B cell (primary cell): ENCODE data around the gene PRR35. TPM values are rescaled to one million over a fixed set of nuclear protein-coding genes. Genes with fewer than 3 reads are reported as not detected.

Experiments
- ATAC-seq: fragments of 200-7000 bp; cut with Tn5 transposase; one replicate; pipeline ENCODE4 v1.10.0; 2021; ENCODE audit warnings: low read depth, mild to moderate bottlenecking, moderate number of reproducible peaks, moderate library complexity
- CTCF ChIA-PET: fragments of 350-600 bp; sonication (Branson Sonifier 250); formaldehyde crosslinking; loops from one replicate; lab custom pipeline; 2021; ENCODE audit warnings: antibody characterized with exemption, inconsistent platforms; lab: Charles Lee
- POLR2A ChIA-PET: fragments of 350-600 bp; sonication (Branson Sonifier 250); formaldehyde crosslinking; loops from one replicate; lab custom pipeline; 2021; ENCODE audit warnings: antibody characterized with exemption; lab: Charles Lee
- DNase-seq: peaks from one replicate; pipeline ENCODE4 v3.0.0; 2013
- H2AFZ ChIP-seq: 2 replicates; pipeline ENCODE4 v1.6.1; 2012; ENCODE audit warnings: mild to moderate bottlenecking, low read depth, low read length; ENCODE audit not compliant: insufficient read depth, poor library complexity, severe bottlenecking
- H3K27ac ChIP-seq, 2 donors: 1 replicate in 1 of 2; 2 replicates in 1 of 2; pipeline ENCODE4 v1.5.1; 2012 to 2013; ENCODE audit warnings: low read length in 2 of 2, mild to moderate bottlenecking in 2 of 2, moderate library complexity in 1 of 2
- H3K27me3 ChIP-seq, 4 experiments: fragments of 200-600 bp in 1 of 4; sonication (generic) in 1 of 4; replicated peaks in 1 of 4; 1 replicate in 2 of 4; 2 replicates in 2 of 4; pipeline versions ENCODE4 v1.6.1 to v1.7.0; 2013 to 2016; ENCODE audit warnings: low read length in 3 of 4, mild to moderate bottlenecking in 2 of 4, mixed read lengths in 1 of 4, moderate library complexity in 1 of 4; ENCODE audit not compliant: insufficient read depth in 4 of 4, control insufficient read depth in 3 of 4; ENCODE audit errors: control extremely low read depth in 1 of 4
- H3K36me3 ChIP-seq, 2 experiments: replicated peaks in 1 of 2; 1 replicate in 1 of 2; 2 replicates in 1 of 2; pipeline versions ENCODE4 v1.6.1 to v1.7.1; 2013; ENCODE audit warnings: low read length in 1 of 2; ENCODE audit not compliant: insufficient read depth in 2 of 2, control insufficient read depth in 1 of 2; ENCODE audit errors: control extremely low read depth in 1 of 2, extremely low read depth in 1 of 2
- H3K4me1 ChIP-seq, 2 donors: fragments of 200-600 bp in 1 of 2; sonication (generic) in 1 of 2; 1 replicate in 1 of 2; 2 replicates in 1 of 2; pipeline versions ENCODE4 v1.5.1 to v1.6.1; 2013 to 2017; ENCODE audit warnings: low read length in 2 of 2; ENCODE audit not compliant: control insufficient read depth in 2 of 2, insufficient read depth in 2 of 2
- H3K4me2 ChIP-seq: replicated peaks from 2 replicates; pipeline ENCODE3; 2012; ENCODE audit warnings: mild to moderate bottlenecking, low read depth, low read length; ENCODE audit not compliant: poor library complexity, severe bottlenecking
- H3K4me3 ChIP-seq, 5 experiments: fragments of 200-600 bp in 1 of 5; sonication (generic) in 1 of 5; 1 replicate in 3 of 5; 2 replicates in 2 of 5; pipeline versions ENCODE4 v1.5.1 to v1.7.0; 2011 to 2016; ENCODE audit warnings: low read length in 4 of 5, mild to moderate bottlenecking in 4 of 5, low read depth in 2 of 5, control low read depth in 1 of 5, moderate library complexity in 1 of 5; ENCODE audit not compliant: insufficient read depth in 1 of 5; ENCODE audit errors: control extremely low read depth in 1 of 5, extremely low read depth in 1 of 5
- H3K79me2 ChIP-seq: fragments of 200-600 bp; sonication (generic); one replicate; pipeline ENCODE4 v1.6.0; 2016; ENCODE audit warnings: low read length; ENCODE audit not compliant: control insufficient read depth, insufficient read depth
- H3K9ac ChIP-seq: fragments of 200-600 bp; sonication (generic); 2 replicates; pipeline ENCODE4 v1.6.1; 2017; ENCODE audit warnings: mild to moderate bottlenecking, low read length, moderate library complexity
- H3K9me3 ChIP-seq, 3 donors: one replicate each; pipeline versions ENCODE4 v1.6.1 to v1.7.1; 2013; ENCODE audit warnings: low read length in 2 of 3; ENCODE audit not compliant: control insufficient read depth in 2 of 3, insufficient read depth in 1 of 3; ENCODE audit errors: control extremely low read depth in 1 of 3
- H4K20me1 ChIP-seq: 2 replicates; pipeline ENCODE4 v1.6.0; 2012; ENCODE audit warnings: mild to moderate bottlenecking, low read length; ENCODE audit not compliant: insufficient read depth, control insufficient read depth, poor library complexity, severe bottlenecking
- H3K27ac Mint-ChIP-seq: one replicate; pipeline ENCODE4 v1.8.0; 2021; ENCODE audit warnings: mixed read lengths
- H3K27me3 Mint-ChIP-seq: one replicate; pipeline ENCODE4 v1.8.0; 2021; ENCODE audit warnings: mixed read lengths
- H3K4me1 Mint-ChIP-seq: one replicate; pipeline ENCODE4 v1.8.0; 2021; ENCODE audit warnings: mixed read lengths
- H3K4me3 Mint-ChIP-seq: one replicate; pipeline ENCODE4 v1.8.0; 2021; ENCODE audit warnings: mixed read lengths
- H3K9me3 Mint-ChIP-seq: one replicate; pipeline ENCODE4 v1.8.0; 2022; ENCODE audit warnings: mixed read lengths; ENCODE audit not compliant: insufficient read depth
- EZH2 ChIP-seq: IDR thresholded peaks from 2 replicates; pipeline ENCODE4 v1.6.1; 2012; ENCODE audit warnings: borderline replicate concordance, low read depth, mild to moderate bottlenecking, moderate library complexity, low read length; ENCODE audit not compliant: insufficient read depth, poor library complexity, severe bottlenecking
- WGBS: methylation state at CpG from one replicate; pipeline ENCODE4 v1.1.5; 2013; ENCODE audit warnings: missing lambda C conversion rate; ENCODE audit not compliant: insufficient coverage; 5-methylcytosine and 5-hydroxymethylcytosine counted together
- intact Hi-C: fragments of 100-400 bp; cut with micrococcal nuclease; formaldehyde crosslinking; loops from one replicate; pipeline ENCODE4 v1.10.0; 2022
- polyA plus RNA-seq: library from polyadenylated mRNA; depleted of rRNA; stranded (reverse); fragments of >200 nt; gene quantifications from 2 replicates; pipeline ENCODE4 v1.2.3, GENCODE V29; 2012
- total RNA-seq, 2 donors: library from RNA; stranded (reverse); fragments of 120-200 nt in 1 of 2; gene quantifications; 1 replicate in 1 of 2; 2 replicates in 1 of 2; pipeline versions ENCODE4 v1.2.3 to v1.2.4, GENCODE V29; 2013 to 2022
- TF ChIP-seq, protein P1 (sequence below): fragments of 200-600 bp; IDR thresholded peaks from one replicate; pipeline ENCODE4 v1.8.0; 2022; ENCODE audit warnings: antibody characterized with exemption, mild to moderate bottlenecking

PRR35 gene
- total and polyA plus RNA-seq, 2 donors (not counting 1 experiment from before 2014, with no cell fraction given) = not detected

GRCh38 chr16:551210-551609 is 9.0 kb upstream of the PRR35 start:
- Histone ChIP-seq H3K4me1 (no peaks in the 10 kb centered on the region), H3K27ac (no peak overlapping the region), H2AFZ (no peak overlapping the region), H3K4me3 (no peak overlapping the region), H3K9ac (no peak overlapping the region), H3K9me3 (no peaks in the 10 kb centered on the region), H3K27me3 (no peaks in the 10 kb centered on the region), H3K79me2 (peaks cover 3% of the 10 kb centered on the region), H3K36me3 (peaks cover 0 to 8% of the 10 kb centered on the region in 2 experiments), H3K4me2 (no peak overlapping the region), H4K20me1 (no peaks in the 10 kb centered on the region)
- ChIA-PET POLR2A (no interaction called here), CTCF (no interaction called here)
- intact Hi-C loops = no loop called here
- Mint-ChIP-seq H3K4me3 (no peak overlapping the region), H3K9me3 (no peaks in the 10 kb centered on the region), H3K27me3 (no peaks in the 10 kb centered on the region), H3K4me1 (no peaks in the 10 kb centered on the region), H3K27ac (no peak overlapping the region)
- 99% methylated on average over 28 of the region's 28 CpGs for WGBS
- TF ChIP-seq, protein P1, sequence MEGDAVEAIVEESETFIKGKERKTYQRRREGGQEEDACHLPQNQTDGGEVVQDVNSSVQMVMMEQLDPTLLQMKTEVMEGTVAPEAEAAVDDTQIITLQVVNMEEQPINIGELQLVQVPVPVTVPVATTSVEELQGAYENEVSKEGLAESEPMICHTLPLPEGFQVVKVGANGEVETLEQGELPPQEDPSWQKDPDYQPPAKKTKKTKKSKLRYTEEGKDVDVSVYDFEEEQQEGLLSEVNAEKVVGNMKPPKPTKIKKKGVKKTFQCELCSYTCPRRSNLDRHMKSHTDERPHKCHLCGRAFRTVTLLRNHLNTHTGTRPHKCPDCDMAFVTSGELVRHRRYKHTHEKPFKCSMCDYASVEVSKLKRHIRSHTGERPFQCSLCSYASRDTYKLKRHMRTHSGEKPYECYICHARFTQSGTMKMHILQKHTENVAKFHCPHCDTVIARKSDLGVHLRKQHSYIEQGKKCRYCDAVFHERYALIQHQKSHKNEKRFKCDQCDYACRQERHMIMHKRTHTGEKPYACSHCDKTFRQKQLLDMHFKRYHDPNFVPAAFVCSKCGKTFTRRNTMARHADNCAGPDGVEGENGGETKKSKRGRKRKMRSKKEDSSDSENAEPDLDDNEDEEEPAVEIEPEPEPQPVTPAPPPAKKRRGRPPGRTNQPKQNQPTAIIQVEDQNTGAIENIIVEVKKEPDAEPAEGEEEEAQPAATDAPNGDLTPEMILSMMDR = no peak
- TF ChIP-seq EZH2 = no peak
- no peak for ATAC-seq
- DNase-seq = no peak

- ChIA-PET CTCF (no interaction called here), POLR2A (no interaction called here)
- H3K4me3 ChIP-seq = no peak overlapping the region
- TF ChIP-seq, protein P1 = no peak
- no peak for TF ChIP-seq EZH2
- no peak overlapping the region for H3K4me2 ChIP-seq
- H3K4me1 ChIP-seq = no peaks in the 10 kb centered on the region
- no peak overlapping the region for H2AFZ ChIP-seq
- H3K4me3 Mint-ChIP-seq = no peak overlapping the region
- H3K9me3 ChIP-seq = no peaks in the 10 kb centered on the region
- H3K27ac Mint-ChIP-seq = no peak overlapping the region
- intact Hi-C loops = no loop called here
- H3K79me2 ChIP-seq = peaks cover 3% of the 10 kb centered on the region
- no peaks in the 10 kb centered on the region for H3K27me3 ChIP-seq
- no peak overlapping the region for H3K27ac ChIP-seq
- H4K20me1 ChIP-seq = no peaks in the 10 kb centered on the region
- H3K36me3 ChIP-seq = peaks cover 0 to 8% of the 10 kb centered on the region in 2 experiments
- DNase-seq (no peak), ATAC-seq (no peak)
- no peaks in the 10 kb centered on the region for H3K9me3 Mint-ChIP-seq
- 95% methylated on average over 35 of the region's 35 CpGs for whole genome bisulfite sequencing
- H3K9ac ChIP-seq = no peak overlapping the region
- H3K4me1 Mint-ChIP-seq = no peaks in the 10 kb centered on the region
- no peaks in the 10 kb centered on the region for H3K27me3 Mint-ChIP-seq
Observed at GRCh38 chr16:552171-552570, 8.0 kb upstream of the PRR35 start.
